OCI-LY1 (cell line): ENCODE data around the gene MLXIP.

Experiments used
- EZH2 ChIP-seq: fragments of 200-600 bp; sonication (generic), shearing (Covaris generic); IDR thresholded peaks from 2 replicates; pipeline ENCODE4 v1.8.0; 2017; ENCODE audit warnings: borderline replicate concordance, mixed run types, mild to moderate bottlenecking, antibody characterized with exemption, low read length, moderate library complexity, mixed read lengths
- TF ChIP-seq, protein P1 (sequence below): fragments of 200-600 bp; sonication (generic), shearing (Covaris generic); IDR thresholded peaks from 2 replicates; pipeline ENCODE4 v1.5.1; 2017; ENCODE audit warnings: mild to moderate bottlenecking, antibody characterized with exemption, low read length, moderate library complexity, mixed read lengths

DNA sequence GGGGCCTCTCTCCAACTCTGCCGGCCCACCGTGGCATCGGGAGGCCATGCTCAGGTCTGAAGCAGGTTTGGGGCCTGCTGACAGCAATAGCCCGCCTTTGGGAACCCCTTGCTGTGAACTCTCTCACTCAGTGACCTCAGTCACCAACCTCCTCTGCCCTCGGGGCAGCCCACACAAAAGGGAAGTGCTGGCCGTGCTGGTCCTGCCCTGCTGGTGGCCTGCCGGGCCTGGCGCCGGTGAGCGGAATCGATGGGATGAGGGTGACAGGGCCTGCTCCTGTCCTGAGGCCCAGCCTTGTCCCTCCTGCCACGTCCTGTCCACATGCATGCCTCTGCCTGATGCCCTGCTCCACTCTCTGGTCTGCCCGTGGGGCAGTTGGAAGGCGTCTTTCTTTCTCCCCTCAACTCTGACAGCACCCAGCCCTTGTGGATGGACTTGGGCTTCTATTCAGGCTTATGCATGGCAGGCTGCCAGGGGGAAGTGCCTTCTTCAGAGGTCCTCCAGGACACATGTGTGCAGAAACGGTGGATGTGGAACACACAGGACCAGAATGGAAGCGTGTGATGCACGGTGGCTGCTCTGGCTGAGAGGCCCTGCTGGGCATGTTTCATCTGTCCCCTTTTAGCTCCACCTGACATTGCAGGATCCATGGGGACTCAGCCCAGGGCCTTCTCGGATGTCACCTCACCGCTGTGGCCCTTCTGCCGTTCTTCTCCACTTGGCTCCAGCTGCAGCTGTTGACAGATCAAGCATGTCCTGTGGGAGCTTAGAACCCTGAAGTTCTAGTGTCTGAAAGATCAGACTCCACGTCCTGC lies 63.6 kb downstream of the MLXIP start:
- TF ChIP-seq, protein P1, sequence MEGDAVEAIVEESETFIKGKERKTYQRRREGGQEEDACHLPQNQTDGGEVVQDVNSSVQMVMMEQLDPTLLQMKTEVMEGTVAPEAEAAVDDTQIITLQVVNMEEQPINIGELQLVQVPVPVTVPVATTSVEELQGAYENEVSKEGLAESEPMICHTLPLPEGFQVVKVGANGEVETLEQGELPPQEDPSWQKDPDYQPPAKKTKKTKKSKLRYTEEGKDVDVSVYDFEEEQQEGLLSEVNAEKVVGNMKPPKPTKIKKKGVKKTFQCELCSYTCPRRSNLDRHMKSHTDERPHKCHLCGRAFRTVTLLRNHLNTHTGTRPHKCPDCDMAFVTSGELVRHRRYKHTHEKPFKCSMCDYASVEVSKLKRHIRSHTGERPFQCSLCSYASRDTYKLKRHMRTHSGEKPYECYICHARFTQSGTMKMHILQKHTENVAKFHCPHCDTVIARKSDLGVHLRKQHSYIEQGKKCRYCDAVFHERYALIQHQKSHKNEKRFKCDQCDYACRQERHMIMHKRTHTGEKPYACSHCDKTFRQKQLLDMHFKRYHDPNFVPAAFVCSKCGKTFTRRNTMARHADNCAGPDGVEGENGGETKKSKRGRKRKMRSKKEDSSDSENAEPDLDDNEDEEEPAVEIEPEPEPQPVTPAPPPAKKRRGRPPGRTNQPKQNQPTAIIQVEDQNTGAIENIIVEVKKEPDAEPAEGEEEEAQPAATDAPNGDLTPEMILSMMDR: no peak
- no peak for TF ChIP-seq EZH2
